ENCODE data around the gene TNFRSF21. TPM values are rescaled to one million over a fixed set of nuclear protein-coding genes. Genes with fewer than 3 reads are reported as not detected.

The TNFRSF21 gene
- total RNA-seq, 2 donors from 2014 or later: 21.8 to 22.5 TPM

DNA sequence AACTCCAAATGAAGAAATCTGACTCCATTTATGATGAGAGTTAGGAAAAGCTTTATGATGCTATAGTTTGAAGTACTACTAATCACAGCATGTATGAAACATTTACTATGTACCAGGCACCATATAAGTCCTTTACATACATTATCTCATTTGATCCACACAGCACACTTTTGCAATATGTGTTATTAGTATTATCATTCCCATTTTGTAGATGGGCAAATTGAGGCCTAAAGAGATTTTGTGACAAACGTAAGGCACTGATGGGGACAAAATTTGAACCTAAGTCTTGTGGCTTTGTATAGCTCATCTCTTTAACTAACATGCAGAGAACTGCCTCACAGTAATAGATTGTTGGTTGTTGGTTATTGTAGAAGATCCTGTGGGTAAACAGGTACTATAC is 14.2 kb upstream of the TNFRSF21 start:
- H3K4me1 ChIP-seq (replicated peaks): no peaks in the 10 kb centered on the region
- 96% methylated on average over 1 of the region's 1 CpG for WGBS
- no peaks in the 10 kb centered on the region for H3K27me3 ChIP-seq (replicated peaks; ENCODE audit: insufficient read depth)
- no peak for DNase-seq (ENCODE audit: low spot score)
- TF ChIP-seq POLR2A (IDR thresholded peaks at IDR 0.05): no peak
- TF ChIP-seq POLR2AphosphoS5 (IDR thresholded peaks at IDR 0.05): no peak
- TF ChIP-seq, protein P1, sequence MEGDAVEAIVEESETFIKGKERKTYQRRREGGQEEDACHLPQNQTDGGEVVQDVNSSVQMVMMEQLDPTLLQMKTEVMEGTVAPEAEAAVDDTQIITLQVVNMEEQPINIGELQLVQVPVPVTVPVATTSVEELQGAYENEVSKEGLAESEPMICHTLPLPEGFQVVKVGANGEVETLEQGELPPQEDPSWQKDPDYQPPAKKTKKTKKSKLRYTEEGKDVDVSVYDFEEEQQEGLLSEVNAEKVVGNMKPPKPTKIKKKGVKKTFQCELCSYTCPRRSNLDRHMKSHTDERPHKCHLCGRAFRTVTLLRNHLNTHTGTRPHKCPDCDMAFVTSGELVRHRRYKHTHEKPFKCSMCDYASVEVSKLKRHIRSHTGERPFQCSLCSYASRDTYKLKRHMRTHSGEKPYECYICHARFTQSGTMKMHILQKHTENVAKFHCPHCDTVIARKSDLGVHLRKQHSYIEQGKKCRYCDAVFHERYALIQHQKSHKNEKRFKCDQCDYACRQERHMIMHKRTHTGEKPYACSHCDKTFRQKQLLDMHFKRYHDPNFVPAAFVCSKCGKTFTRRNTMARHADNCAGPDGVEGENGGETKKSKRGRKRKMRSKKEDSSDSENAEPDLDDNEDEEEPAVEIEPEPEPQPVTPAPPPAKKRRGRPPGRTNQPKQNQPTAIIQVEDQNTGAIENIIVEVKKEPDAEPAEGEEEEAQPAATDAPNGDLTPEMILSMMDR (IDR thresholded peaks at IDR 0.05): no peak
- H3K36me3 ChIP-seq: no peaks in the 10 kb centered on the region
- intact Hi-C loops (cut with DNase I): no loop called here
- no peaks in the 10 kb centered on the region for H3K9me3 ChIP-seq
- H3K4me3 ChIP-seq: no peak overlapping the region
- H3K27ac ChIP-seq: no peak overlapping the region

DNA sequence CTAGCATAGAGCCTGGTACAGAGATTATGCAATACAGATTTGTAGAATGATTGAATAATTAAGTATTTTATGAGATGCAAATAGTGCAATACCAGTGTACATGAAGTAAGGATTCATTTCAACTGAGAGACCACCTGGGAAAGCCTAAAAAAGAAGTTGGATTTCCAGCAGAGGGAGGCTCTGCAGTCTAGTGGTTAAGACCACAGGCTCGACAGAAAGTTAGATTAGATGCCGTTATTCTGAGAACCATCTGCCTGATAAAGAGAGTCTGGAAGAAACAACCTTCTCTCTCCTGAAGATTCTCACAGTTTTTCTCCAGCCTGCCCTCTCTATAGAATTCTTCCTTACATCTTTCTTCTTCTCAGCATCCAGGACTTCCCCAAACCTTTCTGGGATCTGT is 13.6 kb upstream of the TNFRSF21 start:
- Histone ChIP-seq H3K4me3 (no peak overlapping the region), H3K4me1 (replicated peaks) (no peaks in the 10 kb centered on the region), H3K36me3 (no peaks in the 10 kb centered on the region), H3K9me3 (no peaks in the 10 kb centered on the region), H3K27ac (no peak overlapping the region), H3K27me3 (replicated peaks; ENCODE audit: insufficient read depth) (no peaks in the 10 kb centered on the region)
- WGBS: 83% methylated on average over 2 of the region's 2 CpGs
- no peak for TF ChIP-seq POLR2A (IDR thresholded peaks at IDR 0.05)
- TF ChIP-seq POLR2AphosphoS5 (IDR thresholded peaks at IDR 0.05): no peak
- TF ChIP-seq, protein P1 (IDR thresholded peaks at IDR 0.05): no peak
- DNase-seq (ENCODE audit: low spot score): no peak
- intact Hi-C loops (cut with DNase I): no loop called here

DNA sequence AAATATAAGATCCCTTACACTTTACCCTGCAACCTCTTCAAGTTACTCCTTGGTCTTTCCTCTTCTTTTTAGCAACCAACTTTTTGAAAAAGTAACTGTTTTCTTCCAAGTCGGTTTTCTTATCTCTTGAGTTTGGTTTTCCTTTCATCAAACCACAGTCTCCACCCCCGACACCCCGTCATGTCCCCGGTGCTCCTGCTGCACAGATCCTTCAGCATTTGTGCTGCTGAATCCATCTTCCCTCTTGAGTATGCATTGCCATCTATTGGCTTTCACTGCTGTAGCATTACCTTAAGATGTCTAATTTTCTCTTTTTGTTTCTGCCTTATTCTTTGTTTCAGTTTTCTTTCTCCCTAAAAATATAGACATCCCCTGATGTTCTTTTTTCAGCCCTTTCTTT is 11.9 kb upstream of the TNFRSF21 start:
- TF ChIP-seq, protein P1 (IDR thresholded peaks at IDR 0.05): no peak
- no peak for TF ChIP-seq POLR2AphosphoS5 (IDR thresholded peaks at IDR 0.05)
- TF ChIP-seq POLR2A (IDR thresholded peaks at IDR 0.05): no peak
- 81% methylated on average over 4 of the region's 4 CpGs for WGBS
- H3K4me3 ChIP-seq: no peak overlapping the region
- no peaks in the 10 kb centered on the region for H3K4me1 ChIP-seq (replicated peaks)
- no peaks in the 10 kb centered on the region for H3K9me3 ChIP-seq
- no peaks in the 10 kb centered on the region for H3K36me3 ChIP-seq
- no peak overlapping the region for H3K27ac ChIP-seq
- H3K27me3 ChIP-seq (replicated peaks; ENCODE audit: insufficient read depth): no peaks in the 10 kb centered on the region
- no peak for DNase-seq (ENCODE audit: low spot score)
- intact Hi-C loops (cut with DNase I): no loop called here

DNA sequence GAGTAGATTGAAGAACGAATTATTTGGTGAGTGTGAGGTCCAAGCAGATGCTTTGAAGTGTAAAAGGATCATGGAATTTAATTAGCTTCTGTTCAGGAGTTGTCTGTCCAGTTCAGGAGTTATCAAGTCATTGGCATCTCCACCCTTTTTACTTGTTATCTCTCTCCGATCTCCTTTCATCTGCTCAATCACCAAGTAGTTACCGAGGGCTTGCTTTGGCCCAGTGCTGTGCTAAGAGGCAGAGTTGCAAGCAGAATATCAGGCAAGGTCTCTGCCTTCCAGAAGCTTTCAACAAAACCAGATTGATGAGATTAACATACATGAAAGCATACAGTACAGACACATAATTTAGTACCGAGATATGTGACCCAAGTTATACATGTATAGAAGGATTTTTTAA is 10.2 kb upstream of the TNFRSF21 start:
- Histone ChIP-seq H3K36me3 (no peaks in the 10 kb centered on the region), H3K27me3 (replicated peaks; ENCODE audit: insufficient read depth) (no peaks in the 10 kb centered on the region), H3K9me3 (no peaks in the 10 kb centered on the region), H3K27ac (no peak overlapping the region), H3K4me3 (no peak overlapping the region), H3K4me1 (replicated peaks) (no peaks in the 10 kb centered on the region)
- TF ChIP-seq POLR2AphosphoS5 (IDR thresholded peaks at IDR 0.05) (no peak), POLR2A (IDR thresholded peaks at IDR 0.05) (no peak)
- TF ChIP-seq, protein P1 (IDR thresholded peaks at IDR 0.05): no peak
- no peak for DNase-seq (ENCODE audit: low spot score)
- intact Hi-C loops (cut with DNase I): no loop called here
- WGBS: 46% methylated on average over 4 of the region's 4 CpGs

DNA sequence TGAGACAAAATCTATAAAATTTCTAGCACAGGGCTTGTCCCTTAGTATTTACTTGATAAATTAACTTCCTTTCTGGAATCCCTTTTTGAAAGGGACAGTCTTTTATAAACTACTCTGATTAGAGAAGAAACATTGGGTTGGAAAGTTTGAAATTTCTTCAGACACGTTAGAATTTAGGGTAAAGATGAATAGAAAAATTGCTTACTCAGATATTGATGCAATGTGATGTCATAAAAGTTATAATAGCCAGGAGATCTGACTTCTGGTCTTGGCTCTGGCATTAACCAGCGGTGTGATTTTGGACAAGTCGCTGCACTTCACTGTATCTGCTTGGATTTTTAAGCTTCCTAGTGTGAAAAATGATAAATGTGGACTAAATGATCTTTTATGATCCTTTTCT is 9.7 kb upstream of the TNFRSF21 start:
- TF ChIP-seq POLR2A (IDR thresholded peaks at IDR 0.05) (no peak), POLR2AphosphoS5 (IDR thresholded peaks at IDR 0.05) (no peak)
- TF ChIP-seq, protein P1 (IDR thresholded peaks at IDR 0.05): no peak
- Histone ChIP-seq H3K27ac (no peak overlapping the region), H3K4me1 (replicated peaks) (no peaks in the 10 kb centered on the region), H3K36me3 (no peaks in the 10 kb centered on the region), H3K27me3 (replicated peaks; ENCODE audit: insufficient read depth) (no peaks in the 10 kb centered on the region), H3K4me3 (no peak overlapping the region), H3K9me3 (no peaks in the 10 kb centered on the region)
- intact Hi-C loops (cut with DNase I): no loop called here
- 82% methylated on average over 3 of the region's 3 CpGs for WGBS
- DNase-seq (ENCODE audit: low spot score): no peak

Data from prostate gland (tissue), 2 donors.